ENCODE data around the gene HPN.
"Not testable (repeated sequence)": the region's sequence is repeated elsewhere in the genome, so short reads cannot be mapped to it uniquely, and the experiment has no call there.

The HPN gene

DNA sequence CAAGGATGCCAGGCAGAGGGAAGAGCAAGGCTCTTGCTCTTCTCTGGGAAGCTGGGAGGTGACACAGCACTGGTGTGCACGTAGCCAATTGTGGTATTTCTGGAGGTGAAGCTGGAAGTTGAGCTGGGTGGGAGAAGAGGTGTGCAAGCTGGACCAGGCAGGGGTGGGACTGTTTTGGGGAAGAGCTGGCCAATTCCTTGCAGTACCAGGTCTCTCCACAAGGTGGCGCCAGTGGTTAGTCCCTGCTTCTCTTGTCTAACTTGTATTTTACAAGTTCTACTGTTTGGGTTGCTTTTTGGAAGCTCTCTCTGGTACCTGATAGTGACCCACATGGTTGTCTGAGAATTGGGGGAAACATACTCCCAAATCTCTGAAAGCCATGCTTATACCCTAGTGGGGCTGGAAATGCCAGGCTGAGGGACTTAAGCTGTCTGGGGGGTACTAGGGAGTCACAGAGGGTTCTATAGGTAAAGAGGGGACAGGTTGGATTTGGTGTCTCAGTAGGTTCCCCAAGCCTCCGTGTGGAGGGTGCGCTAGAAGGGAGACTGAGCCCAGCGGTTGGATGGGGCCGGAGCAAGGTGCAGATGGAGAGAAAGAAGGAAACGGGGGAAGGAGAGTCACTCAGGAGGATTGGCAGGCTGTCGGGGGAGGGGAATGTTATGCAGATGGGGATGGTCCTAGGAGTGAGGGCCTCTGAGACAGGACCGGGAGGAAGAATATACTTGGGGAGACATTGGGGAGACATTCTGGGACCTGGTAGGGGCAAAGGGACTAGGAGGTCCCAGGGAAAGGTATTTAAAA, 3.0 kb downstream of the HPN start:
- DNase-seq: peak; percentile 75

- peak; percentile 76 for DNase-seq
These were observed 4.3 kb downstream of the HPN start for GRCh38 chr19:35045667-35046300.

GRCh38 chr19:35046461-35046860, 4.9 kb downstream of the HPN start:
- DNase-seq: no peak

DNA sequence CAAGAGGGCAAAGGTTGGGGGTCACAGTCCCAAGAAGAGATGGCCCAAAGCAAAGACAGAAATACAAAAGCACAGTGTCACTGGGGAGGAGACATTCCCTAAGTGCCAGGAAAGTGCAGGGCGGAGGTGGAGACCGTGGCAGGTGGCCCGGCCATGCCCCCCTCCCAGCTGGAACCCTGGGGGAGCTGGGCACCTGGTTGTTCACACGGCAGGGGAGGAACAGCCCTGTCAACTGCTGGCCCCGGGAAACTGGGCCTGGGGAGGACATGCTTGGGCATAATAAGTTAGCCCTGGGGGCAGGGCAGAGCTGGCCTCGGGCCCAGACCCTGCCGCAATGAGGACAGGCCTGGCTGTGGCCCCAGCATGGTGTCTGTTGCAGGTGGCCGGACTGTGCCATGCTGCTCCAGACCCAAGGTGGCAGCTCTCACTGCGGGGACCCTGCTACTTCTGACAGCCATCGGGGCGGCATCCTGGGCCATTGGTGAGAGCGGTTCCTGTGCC, 7.4 kb downstream of the HPN start:
- no peak for DNase-seq

DNA sequence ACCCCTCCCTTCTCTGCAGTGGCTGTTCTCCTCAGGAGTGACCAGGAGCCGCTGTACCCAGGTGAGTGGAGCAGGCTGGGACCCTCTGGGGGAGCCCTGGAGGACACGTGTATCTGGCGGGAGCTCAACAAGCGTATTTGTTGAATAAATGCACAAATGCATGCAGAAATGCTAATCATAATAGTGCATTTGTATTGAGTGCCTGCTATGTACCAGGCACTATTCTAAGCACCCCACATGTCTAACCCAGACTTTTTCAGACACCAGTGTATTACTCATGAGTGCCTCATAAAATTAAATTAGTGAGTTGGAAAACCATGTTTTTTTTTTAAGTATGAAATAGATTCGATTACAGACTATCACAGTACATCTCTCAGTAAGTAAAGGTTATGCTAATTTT, 7.9 kb downstream of the HPN start:
- no peak for DNase-seq

- not testable (repeated sequence) for DNase-seq
These were observed 9.1 kb downstream of the HPN start for GRCh38 chr19:35050662-35051061.

- not testable (repeated sequence) for DNase-seq
These were observed 9.7 kb downstream of the HPN start for GRCh38 chr19:35051268-35051667.

DNA sequence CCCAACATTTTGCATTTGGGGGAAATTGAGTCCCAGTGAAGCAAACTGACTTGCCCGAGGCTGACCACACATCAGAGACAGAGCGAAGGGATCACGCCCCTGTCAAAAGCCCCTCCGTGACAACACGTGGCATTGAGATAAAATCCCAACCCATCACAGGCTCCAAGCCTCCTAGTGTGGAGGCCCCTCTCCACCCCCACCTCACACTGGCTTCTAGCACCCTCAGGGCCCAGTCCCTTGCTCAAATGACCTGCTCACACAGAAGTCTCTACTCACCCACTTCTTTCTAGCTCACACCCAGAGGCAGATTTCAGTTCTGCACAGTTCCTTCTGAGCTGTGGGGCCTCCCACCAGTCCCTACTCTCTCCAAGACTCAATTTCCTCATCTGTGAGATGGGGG, 10.3 kb downstream of the HPN start:
- DNase-seq: no peak

DNA sequence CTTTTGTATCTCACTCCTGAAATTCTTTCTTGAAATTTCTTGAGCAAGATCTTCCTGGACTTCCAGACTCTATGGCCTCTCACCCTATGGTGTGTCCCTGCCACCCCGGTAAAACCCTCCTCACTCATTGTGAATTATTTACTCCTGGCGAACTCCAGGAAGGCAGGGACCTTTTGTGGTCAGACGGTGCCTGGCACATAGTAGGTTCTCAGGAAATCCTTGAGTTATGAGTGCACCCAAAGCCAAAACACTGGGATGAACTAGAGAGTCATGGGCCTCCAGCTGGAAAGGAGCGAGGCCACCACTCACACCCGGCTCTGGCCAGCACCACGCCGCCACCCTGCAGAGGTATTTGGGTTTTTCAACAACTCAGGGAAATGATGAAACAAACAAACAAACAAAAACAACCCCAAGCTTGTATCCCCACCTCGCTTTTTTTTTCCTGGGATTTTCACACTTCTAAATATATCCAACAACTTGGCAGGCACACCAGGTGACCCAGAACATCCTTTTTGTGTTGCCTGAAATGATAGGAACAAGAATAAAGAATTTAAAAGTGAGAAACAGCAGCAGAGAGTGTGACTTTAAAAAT, 11.2 kb downstream of the HPN start:
- DNase-seq: no peak

DNA sequence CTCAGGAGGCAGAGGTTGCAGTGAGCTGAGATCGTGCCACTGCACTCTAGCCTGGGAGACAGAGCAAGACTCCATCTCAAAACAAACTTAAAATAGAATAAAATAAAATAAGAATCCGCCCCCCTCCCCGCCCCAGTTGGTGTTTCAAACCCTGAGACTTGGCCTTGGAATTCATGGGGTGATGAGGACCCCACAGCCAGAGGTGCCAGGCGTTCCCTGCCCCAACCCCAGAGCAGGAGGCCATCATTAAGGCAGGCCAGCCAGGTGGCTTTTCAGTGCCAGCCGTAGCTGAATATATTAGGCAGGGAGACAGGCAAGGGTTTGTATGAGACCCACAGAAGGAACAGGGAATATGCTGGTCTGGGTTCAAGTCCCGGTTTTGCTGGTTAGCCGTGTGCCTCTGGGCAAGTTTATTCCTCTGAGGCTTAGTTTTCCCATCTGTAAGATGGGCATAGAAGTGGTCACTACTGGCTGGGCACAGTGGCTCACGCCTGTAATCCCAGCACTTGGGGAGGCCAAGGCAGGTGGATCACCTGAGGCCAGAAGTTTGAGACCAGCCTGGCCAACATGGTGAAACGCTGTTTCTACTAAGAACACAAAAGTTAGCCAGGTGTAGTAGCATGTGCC, 12.3 kb downstream of the HPN start:
- DNase-seq: no peak

DNA sequence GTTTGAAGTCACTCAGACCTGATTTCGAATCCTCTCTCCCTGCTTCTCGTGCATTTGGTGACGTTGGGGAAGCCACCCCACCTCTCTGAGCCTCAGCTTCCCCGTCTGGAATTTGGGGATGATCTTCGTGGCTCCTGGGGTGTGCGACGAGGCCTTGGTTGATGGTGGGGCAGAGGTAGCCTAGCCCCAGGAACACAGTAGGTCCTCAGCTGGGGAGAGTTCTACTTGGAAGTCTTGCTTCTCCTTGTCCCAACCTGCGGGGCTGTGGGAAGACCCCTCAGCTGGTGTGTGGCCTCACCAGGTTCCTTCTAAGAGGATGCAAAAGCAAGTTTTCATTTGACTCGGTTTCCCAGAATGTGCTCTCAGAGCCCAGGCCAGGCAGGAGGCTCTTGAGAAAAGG, 13.1 kb downstream of the HPN start:
- no peak for DNase-seq

DNA sequence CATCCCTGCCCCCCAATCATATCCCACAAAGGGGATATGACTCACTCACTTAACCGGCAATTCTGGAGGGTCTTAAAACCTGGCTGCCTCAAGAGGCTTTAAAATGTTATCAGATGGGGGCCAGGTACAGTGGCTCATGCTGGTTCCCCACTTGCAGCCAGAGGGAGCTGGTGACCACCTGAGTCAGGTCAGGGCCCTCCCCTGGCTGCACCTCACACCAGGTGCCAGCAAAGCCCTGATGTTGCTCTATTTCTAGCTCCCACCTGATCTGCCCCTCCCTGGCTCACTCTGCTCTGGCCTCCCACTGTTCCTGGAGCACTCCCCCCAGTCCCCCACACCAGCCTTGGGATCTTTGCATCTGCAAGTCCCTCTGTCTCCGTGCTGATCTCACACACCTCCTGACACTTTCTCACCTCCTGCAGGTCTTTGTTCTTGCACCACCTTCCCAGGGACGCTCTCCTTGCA, 14.2 kb downstream of the HPN start:
- DNase-seq: no peak

DNA sequence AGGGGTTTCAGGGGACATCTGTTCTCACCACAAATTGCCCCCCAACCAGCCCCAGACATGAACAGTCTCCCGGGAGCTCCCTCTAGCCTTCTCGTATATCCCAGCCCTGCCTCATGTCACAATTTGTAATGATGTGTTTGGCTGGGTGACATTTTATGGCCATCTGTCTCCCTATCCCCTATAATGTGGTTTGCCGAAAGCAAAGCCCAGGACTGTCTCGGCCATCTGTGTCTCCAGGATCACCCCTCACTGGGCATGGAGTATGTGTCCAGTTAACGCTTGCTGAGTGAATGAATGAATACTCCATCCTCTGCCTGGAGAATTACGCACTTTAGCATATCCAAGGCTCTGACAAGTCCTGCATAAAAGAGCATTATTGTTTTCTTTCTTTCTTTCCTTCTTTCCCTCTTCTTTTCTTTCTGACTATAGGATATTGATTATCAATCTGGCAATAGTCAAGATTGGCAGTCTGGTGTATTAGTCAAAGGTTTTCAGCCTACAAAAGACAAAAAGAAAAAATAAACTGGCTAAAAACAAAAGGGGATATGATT, 15.1 kb downstream of the HPN start:
- peak; percentile 75 for DNase-seq

DNA sequence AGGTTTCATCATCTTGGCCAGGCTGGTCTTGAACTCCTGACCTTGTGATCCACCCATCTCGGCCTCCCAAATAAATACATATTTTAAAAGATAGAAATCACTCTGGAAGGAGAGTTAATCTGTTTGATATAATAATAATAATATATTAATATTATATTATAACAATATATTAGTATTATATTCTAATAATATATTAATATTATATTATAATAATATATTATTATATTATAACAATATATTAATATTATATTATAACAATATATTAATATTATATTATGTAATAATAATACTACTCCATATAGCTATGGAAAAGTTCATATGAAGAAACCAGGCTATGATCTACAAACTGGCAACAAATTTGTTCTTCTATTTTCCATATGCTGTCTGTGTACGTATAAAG, 16.8 kb downstream of the HPN start:
- no peak for DNase-seq

DNA sequence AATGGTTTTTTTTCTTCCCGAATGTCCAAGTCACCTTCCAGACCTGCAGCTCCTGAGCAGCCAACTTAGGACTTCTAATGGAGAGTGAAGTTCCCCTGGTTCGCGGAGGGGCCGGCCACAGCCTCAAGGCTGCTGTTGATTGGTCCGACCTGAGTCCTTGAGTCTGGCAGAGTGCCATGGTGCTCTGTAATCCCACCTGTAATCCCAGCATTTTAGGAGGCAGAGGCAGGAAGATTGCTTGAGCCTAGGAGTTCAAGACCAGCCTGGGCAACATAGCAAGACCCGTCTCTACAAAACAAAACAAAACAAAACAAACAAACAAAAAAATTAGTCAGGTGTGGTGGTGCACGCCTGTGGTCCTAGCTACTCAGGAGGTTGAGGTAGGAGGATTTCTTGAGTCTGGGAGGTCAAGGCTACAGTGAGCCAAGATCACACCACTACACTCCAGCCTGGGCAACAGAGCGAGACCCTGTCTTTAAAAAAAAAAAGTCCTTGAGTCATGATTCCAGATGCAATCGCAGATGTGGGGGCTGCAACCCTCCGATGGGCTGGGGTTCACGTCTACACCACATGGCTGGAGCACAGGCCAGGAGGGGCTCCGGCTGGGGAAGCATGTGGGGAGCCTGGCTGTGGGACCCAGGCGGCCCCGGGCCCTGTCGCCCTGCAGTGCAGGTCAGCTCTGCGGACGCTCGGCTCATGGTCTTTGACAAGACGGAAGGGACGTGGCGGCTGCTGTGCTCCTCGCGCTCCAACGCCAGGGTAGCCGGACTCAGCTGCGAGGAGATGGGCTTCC, 17.7 kb downstream of the HPN start:
- DNase-seq: no peak

DNA sequence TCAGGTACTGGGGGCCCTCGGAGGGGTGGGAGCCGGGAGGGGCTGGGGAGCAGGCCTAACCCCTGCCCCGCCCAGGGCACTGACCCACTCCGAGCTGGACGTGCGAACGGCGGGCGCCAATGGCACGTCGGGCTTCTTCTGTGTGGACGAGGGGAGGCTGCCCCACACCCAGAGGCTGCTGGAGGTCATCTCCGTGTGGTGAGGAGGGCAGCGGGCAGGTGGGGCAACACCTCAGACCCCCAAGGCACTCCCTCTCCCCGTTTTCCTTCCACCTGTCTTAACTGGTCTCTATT, 18.2 kb downstream of the HPN start:
- no peak for DNase-seq

DNA sequence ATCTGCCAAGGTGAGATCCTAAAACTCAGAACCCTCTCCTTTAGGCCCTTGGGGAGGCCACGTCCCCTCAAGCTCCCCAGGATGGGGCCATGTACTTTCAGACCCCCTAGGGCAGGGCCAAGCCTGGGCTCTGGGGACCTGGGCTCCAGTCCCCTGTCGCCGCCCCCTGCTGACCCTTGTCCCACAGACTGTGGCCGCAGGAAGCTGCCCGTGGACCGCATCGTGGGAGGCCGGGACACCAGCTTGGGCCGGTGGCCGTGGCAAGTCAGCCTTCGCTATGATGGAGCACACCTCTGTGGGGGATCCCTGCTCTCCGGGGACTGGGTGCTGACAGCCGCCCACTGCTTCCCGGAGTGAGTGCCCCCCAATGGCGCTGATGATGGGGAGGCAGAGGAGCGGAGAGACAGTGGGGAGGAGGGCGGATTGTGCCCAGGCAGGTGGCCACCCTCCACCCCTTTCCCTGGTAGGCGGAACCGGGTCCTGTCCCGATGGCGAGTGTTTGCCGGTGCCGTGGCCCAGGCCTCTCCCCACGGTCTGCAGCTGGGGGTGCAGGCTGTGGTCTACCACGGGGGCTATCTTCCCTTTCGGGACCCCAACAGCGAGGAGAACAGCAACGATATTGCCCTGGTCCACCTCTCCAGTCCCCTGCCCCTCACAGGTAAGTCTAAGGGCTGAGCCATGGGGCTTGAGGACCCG, 18.8 kb downstream of the HPN start:
- DNase-seq: no peak

DNA sequence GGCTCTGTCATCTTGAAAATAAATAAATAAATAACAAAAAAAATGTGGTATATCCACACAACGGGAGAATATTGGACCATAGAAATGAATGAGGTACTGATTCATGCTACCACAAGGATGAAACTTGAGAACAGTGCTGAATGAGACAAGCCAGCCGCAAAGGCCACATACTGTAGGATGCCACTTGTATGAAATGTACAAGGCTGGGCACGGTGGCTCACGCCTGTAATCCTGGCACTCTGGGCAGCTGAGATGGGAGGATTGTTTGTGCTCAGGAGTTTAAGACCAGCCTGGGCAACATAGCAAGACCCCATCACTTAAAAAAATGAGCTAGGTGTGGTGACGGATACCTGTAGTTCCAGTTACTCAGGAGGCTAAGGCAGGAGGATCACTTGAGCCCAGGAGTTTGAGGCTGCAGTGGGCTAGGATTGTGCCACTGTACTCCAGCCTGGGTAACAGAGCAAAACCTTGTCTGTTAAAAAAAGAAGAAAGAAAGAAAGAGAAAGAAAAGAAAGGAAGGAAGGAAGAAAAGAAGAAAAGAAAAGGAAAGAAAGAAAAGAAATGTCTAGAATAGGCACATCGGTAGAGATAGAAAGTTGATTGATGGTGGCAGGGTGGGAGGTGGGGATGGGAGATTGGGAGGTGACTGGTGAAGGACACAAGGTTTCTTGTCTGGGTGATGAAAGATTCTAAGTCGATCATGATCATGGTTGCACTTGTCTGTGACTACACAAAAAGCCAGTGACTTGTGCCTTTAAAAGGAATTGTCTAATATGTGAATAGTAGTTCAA, 20.3 kb downstream of the HPN start:
- DNase-seq: no peak

GRCh38 chr19:35062942-35063341, 21.4 kb downstream of the HPN start:
- no peak for DNase-seq

DNA sequence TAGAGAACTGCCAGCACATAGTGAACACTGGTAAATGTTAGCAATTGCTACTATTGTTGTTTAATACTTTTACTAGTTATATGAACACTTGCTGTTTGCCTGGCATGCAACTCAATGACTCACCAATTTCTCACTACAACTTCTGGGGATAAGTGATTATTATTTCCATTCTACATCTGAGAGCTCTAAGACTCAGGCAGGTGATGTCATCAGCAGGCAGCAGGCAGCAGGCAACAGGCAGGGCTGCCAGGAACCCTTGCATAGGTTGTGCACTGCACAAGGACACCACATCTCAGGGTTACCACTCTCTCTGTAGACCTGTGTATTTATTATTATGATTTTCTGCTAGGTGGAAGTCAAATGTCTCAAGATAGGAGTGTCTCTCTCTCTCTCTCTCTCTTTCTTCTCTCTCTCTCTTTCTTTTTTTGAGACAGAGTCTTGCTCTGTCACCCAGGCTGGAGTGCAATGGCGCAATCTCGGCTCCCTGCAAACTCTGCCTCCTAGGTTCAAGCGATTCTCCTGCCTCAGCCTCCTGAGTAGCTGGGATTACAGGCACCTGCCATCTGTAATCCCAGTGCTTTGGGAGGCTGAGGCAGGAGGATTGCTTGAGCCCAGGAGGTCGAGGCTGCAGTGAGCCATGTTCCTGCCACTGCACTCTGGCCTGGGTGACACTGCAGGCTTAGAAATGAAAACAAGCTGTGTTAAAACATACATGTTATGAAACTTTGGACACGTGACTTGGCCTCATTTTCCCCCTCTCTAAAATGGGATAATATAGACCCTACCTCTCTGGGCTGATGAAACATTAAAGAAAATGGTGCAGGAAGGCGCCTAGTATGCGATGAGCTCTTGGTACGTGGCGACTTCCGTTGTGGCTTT, 22.7 kb downstream of the HPN start:
- DNase-seq: no peak

All from NCI-H1694 (cell line).